Psoas muscle (tissue), 8 donors: ENCODE data around the gene MRPL24. TPM values are rescaled to one million over a fixed set of nuclear protein-coding genes. Genes with fewer than 3 reads are reported as not detected.

Source experiments
- ATAC-seq, 4 donors: fragments of 200-7000 bp; cut with Tn5 transposase; one replicate each; pipeline ENCODE4 v1.9.1; 2020; ENCODE audit warnings: moderate library complexity in 3 of 4, mild to moderate bottlenecking in 2 of 4
- DNase-seq, 2 donors: peaks; one replicate each; pipeline ENCODE4 v3.0.0-alpha.2; 2020
- H3K27ac ChIP-seq: fragments of 200-600 bp; one replicate; pipeline ENCODE4 v1.8.0; 2022
- H3K27me3 ChIP-seq, 3 donors: fragments of 200-600 bp in 1 of 3; one replicate each; pipeline versions ENCODE4 v1.6.1 to v1.8.0; 2013 to 2022; ENCODE audit warnings: low read length in 2 of 3, mild to moderate bottlenecking in 2 of 3, moderate library complexity in 1 of 3; ENCODE audit not compliant: insufficient read depth in 3 of 3
- H3K36me3 ChIP-seq, 2 donors: fragments of 200-600 bp in 1 of 2; one replicate each; pipeline versions ENCODE4 v1.6.1 to v1.8.0; 2013 to 2022; ENCODE audit warnings: low read depth in 1 of 2, mild to moderate bottlenecking in 1 of 2, moderate library complexity in 1 of 2; ENCODE audit not compliant: insufficient read depth in 1 of 2
- H3K4me1 ChIP-seq: fragments of 200-600 bp; one replicate; pipeline ENCODE4 v1.8.0; 2022
- H3K4me3 ChIP-seq: fragments of 200-600 bp; one replicate; pipeline ENCODE4 v1.8.0; 2022; ENCODE audit warnings: mild to moderate bottlenecking
- H3K9me3 ChIP-seq: fragments of 200-600 bp; one replicate; pipeline ENCODE4 v1.8.0; 2022
- WGBS, 3 donors: extraction: QIAGEN DNeasy Blood & Tissue Kit; methylation state at CpG; one replicate each; pipeline versions ENCODE4 v1.1.6 to v1.1.7; 2013; 5-methylcytosine and 5-hydroxymethylcytosine counted together
- intact Hi-C, 2 donors: fragments of 100-400 bp; cut with DNase I; formaldehyde crosslinking; loops; one replicate each; pipeline versions ENCODE4 v1.11.0 to v1.14.2; 2022
- polyA plus RNA-seq, 3 donors: library from polyadenylated mRNA; stranded (reverse); fragments of 200-250 nt; gene quantifications; one replicate each; pipeline ENCODE4 v1.2.3, GENCODE V29; 2013
- total RNA-seq, 4 donors: library from RNA; stranded (reverse); fragmentation: NEBNext Ultra II Directional in 2 of 4; extraction: Animal tissue kit (Norgen Biotek cat#: 25700) in 2 of 4; gene quantifications; one replicate each; pipeline versions ENCODE4 v1.2.1 to v1.2.4, GENCODE V29; 2021 to 2023
- TF ChIP-seq, protein P1 (sequence below): fragments of 200-600 bp; IDR thresholded peaks from one replicate; pipeline ENCODE4 v1.8.0; 2022; ENCODE audit warnings: antibody characterized with exemption
- donor health status: healthy with polysubstance abuse.
- donor health status: DM: no; HTN: no; CAD: no; lungs with moderate emphysema.
- donor health status: Bipolar disorder and iron deficiency.
- donor health status: healthy.
- donor health status: DM: yes; HTN: yes; CAD: no.
- donor health status: DM: no; HTN: no; CAD: no.
- donor health status: DM: no; HTN: no; CAD: no.
- donor health status: DM: yes; HTN: yes; CAD: no.

MRPL24 gene
- total and polyA plus RNA-seq, 7 donors = 86.1 to 174 (median 137) TPM

DNA sequence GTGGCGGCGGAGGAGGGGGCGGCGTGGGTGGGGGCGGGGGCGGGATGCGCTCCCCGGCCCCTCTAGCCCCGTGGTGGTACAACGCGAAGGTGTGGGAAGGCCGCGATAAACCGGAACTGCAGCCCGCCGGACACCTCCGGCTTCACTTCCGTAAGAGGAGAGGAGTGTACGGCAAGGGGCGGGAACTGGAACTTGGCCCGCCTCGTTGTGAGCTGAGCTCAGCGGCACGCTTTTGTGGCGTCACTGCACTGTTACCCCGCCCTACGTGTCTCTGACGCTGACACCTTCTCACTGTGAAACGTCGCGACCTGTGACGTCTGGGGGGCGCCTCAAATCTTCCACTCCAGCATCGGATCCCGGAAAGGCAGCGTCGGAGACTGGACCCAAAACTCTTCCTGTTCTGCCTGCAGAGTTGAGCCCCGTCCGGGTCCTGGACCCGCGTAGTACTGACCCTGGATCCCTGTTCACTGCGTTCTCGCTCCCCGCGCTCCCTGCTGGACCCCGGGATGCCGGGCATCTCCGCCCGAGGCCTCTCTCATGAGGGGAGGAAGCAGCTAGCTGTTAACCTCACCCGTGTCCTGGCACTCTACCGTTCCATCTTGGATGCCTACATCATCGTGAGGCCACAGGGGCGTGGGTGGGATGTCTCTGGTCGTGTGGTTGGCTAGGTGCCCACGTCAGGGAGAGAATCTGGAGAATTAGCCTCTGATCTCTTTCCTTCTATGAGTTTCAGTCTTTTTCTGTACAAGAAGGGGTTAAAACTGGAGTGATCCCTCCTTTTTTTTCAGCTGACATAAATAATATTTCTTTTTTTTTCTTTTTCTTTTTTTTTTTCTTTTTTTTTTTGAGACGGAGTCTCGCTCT, 12.1 kb downstream of the MRPL24 start, which contains the start of gene ISG20L2:
TSS of gene ISG20L2 (minus strand) at position 168 of the 864 bp plus-strand sequence. CDS start 1,114 bp downstream, outside the sequence.
- WGBS, 3 donors = 2% methylated on average over 46 to 57 of the region's 57 CpGs
- intact Hi-C loops = loop anchor here (2.0 to 5.0 kb wide), 2 partner anchors 38 to 40 kb away; partner anchors contain the start of gene PRCC (in 1 of the 2)

DNA sequence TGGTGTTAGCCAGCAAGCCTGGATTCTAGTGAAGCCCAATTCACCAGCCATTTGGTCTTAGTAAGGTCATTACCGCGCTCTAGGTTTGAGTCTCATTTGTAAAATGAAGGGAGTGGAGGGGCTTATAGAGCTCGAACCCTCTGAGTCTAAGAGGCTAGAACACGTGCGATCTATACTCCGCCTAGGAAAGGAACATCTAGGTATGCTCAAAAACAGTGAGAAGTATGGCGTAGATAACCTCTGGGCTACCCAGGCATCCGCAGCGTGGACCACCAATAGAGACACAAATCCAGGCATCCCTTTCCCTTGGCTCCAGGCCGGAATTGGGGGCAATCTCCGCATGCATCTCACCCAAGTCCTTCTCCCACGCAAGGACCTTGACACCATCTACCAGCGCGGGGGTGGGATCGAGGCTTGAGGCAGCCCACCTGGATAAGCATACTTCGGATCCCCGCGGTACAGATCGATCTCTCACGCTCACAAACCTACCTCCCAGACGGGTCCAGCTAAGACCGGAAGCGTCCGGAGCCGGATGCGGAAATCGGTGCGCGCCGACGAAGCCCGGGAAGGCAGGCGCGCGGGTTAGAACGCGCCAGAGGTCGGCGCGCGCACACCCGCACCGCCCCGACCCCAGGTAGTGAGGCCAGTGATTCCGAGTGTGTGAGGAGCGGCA, 12.8 kb downstream of the MRPL24 start, which contains the start of gene METTL25B:
TSS of gene METTL25B (plus strand) at position 544 of the 673 bp plus-strand sequence. CDS start 636 bp downstream, outside the sequence.
- H3K4me1 ChIP-seq = peaks cover 45% of the 10 kb centered on the region
- ATAC-seq (peak; percentile 82 to 87 (median 84)), DNase-seq (peak; percentile 88 to 92)
- H3K27me3 ChIP-seq = no peaks in the 10 kb centered on the region
- H3K36me3 ChIP-seq = peaks cover 12 to 51% of the 10 kb centered on the region in 2 donors
- 1% methylated on average over 31 to 46 of the region's 46 CpGs for WGBS, 3 donors
- peak within 1 kb of the TSS; percentile 80 for H3K4me3 ChIP-seq
- TF ChIP-seq, protein P1, sequence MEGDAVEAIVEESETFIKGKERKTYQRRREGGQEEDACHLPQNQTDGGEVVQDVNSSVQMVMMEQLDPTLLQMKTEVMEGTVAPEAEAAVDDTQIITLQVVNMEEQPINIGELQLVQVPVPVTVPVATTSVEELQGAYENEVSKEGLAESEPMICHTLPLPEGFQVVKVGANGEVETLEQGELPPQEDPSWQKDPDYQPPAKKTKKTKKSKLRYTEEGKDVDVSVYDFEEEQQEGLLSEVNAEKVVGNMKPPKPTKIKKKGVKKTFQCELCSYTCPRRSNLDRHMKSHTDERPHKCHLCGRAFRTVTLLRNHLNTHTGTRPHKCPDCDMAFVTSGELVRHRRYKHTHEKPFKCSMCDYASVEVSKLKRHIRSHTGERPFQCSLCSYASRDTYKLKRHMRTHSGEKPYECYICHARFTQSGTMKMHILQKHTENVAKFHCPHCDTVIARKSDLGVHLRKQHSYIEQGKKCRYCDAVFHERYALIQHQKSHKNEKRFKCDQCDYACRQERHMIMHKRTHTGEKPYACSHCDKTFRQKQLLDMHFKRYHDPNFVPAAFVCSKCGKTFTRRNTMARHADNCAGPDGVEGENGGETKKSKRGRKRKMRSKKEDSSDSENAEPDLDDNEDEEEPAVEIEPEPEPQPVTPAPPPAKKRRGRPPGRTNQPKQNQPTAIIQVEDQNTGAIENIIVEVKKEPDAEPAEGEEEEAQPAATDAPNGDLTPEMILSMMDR = no peak
- no peaks in the 10 kb centered on the region for H3K9me3 ChIP-seq
- intact Hi-C loops = loop anchor here (2.0 to 5.0 kb wide), 3 partner anchors 39 to 69 kb away; partner anchors contain the start of gene PRCC (in 1 of the 2)
- peak within 1 kb of the TSS; percentile 99 for H3K27ac ChIP-seq

More for the DNA sequence above, 12.1 kb downstream of the MRPL24 start, which contains the start of gene ISG20L2:
- DNase-seq (peak; percentile 97 to 99), ATAC-seq (peak; percentile 92 to 94 (median 94))
- Histone ChIP-seq H3K4me1 (peaks cover 45% of the 10 kb centered on the region), H3K27ac (peak within 1 kb of the TSS; percentile 99), H3K9me3 (no peaks in the 10 kb centered on the region), H3K27me3 (no peaks in the 10 kb centered on the region), H3K4me3 (peak within 1 kb of the TSS; percentile 80), H3K36me3 (peaks cover 9 to 51% of the 10 kb centered on the region in 2 donors)
- TF ChIP-seq, protein P1 = no peak

DNA sequence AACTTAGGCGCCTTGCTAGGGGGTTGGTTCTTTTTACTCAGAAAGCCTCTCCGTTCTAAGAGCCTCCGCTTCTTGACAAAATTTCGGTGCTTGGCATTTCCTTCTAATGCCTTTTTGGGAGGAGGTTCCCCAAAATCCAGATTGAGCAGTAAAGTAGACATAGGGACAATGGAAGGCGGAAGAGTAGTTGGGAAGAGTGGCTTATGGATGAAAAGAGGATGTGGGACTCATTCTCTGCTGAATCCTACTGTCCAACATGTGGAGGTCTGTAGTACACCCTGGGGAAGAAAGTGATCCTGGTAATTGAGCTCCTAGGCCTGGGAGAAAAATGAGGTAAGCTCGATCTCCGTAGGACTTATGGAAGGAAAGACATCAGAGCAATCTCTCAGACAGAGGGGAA, 13.4 kb downstream of the MRPL24 start:
- TF ChIP-seq, protein P1 = no peak
- H3K27me3 ChIP-seq = no peaks in the 10 kb centered on the region
- DNase-seq = no peak
- H3K36me3 ChIP-seq = peaks cover 9 to 51% of the 10 kb centered on the region in 2 donors
- peaks cover 45% of the 10 kb centered on the region for H3K4me1 ChIP-seq
- intact Hi-C loops = loop anchor here (2.0 to 5.0 kb wide), 2 partner anchors 40 to 69 kb away; partner anchors contain the start of gene PRCC (in 1 of the 2)
- H3K4me3 ChIP-seq = peak overlapping the region; percentile 80
- WGBS, 3 donors = 49 to 53% (median 52%) methylated on average over 7 of the region's 7 CpGs
- no peak for ATAC-seq
- H3K9me3 ChIP-seq = no peaks in the 10 kb centered on the region
- peak overlapping the region; percentile 99 for H3K27ac ChIP-seq

DNA sequence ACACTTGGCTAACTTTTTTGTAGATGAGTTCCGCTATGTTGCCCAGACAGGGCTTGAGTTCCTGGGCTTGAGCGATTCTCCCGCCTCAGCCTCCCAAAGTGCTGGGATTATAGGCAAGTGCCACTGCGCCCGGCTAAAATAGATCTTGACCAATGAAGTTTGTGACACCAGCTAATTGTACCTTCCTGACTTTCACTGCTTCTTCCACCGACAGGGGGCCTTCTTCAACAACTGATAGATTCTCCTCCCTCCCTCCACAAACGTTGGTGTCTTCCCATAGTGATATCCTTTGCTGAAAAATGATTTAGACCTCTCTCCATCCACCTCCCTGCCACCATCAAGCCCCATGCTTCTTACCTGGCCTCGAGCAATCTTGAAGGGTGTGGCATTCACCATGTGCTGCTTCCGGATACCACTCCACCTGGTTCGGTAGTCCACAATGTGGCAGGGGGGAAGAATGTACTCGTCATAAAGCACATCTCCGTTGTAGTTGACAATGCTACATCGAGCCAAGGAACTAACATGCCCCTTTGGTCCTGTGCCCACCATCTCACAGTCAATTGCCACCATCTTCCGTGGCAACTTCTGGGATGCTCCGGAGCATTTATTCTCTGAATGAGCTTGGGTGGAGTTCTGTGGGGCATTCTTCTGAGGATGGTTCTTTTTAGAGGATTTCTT, 14.2 kb downstream of the MRPL24 start:
- ATAC-seq (no peak), DNase-seq (no peak)
- H3K36me3 ChIP-seq = peaks cover 7 to 49% of the 10 kb centered on the region in 2 donors
- intact Hi-C loops = loop anchor here (1.0 to 5.0 kb wide), 3 partner anchors 37 to 68 kb away; partner anchors contain the start of gene PRCC (in 1 of the 2)
- peaks cover 45% of the 10 kb centered on the region for H3K4me1 ChIP-seq
- peak overlapping the region; percentile 67 for H3K27ac ChIP-seq
- TF ChIP-seq, protein P1 = peak; percentile 42
- no peaks in the 10 kb centered on the region for H3K9me3 ChIP-seq
- H3K27me3 ChIP-seq = no peaks in the 10 kb centered on the region
- H3K4me3 ChIP-seq = peak overlapping the region; percentile 80
- WGBS, 3 donors = 42 to 50% (median 43%) methylated on average over 15 of the region's 15 CpGs
